ENCODE data around the gene HOMER1. TPM values are rescaled to one million over a fixed set of nuclear protein-coding genes. Genes with fewer than 3 reads are reported as not detected.
A peak's percentile ranks its signal among the peaks of the same experiment; 100 is the strongest.

Gene HOMER1
- total and polyA plus RNA-seq, 2 of the 13 experiments (the other 11 are each of a cell fraction or from before 2014, with no cell fraction given): 5.3 to 24.8 TPM

- TF ChIP-seq, protein P1, sequence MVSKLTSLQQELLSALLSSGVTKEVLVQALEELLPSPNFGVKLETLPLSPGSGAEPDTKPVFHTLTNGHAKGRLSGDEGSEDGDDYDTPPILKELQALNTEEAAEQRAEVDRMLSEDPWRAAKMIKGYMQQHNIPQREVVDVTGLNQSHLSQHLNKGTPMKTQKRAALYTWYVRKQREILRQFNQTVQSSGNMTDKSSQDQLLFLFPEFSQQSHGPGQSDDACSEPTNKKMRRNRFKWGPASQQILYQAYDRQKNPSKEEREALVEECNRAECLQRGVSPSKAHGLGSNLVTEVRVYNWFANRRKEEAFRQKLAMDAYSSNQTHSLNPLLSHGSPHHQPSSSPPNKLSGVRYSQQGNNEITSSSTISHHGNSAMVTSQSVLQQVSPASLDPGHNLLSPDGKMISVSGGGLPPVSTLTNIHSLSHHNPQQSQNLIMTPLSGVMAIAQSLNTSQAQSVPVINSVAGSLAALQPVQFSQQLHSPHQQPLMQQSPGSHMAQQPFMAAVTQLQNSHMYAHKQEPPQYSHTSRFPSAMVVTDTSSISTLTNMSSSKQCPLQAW (CRISPR knock-in tag; IDR thresholded peaks at IDR 0.05): peak; percentile 53; the same call in 1 of the 2 replicates
- TF ChIP-seq SAFB2 (CRISPR knock-in tag; IDR thresholded peaks at IDR 0.05; ENCODE audit: borderline replicate concordance, low read depth) (no peak), THYN1 (CRISPR knock-in tag; IDR thresholded peaks at IDR 0.05; ENCODE audit: borderline replicate concordance, low read depth) (no peak), ZNF607 (CRISPR knock-in tag; IDR thresholded peaks at IDR 0.05; ENCODE audit: borderline replicate concordance) (peak; percentile 7; the same call in 1 of the 2 replicates), ATRX (CRISPR knock-in tag; IDR thresholded peaks at IDR 0.05; ENCODE audit: borderline replicate concordance) (no peak), CHD2 (IDR thresholded peaks at IDR 0.05; ENCODE audit: low read depth, low read length) (no peak), GRHL1 (CRISPR knock-in tag; conservative IDR thresholded peaks at IDR 0.05) (no peak), DMAP1 (CRISPR knock-in tag; IDR thresholded peaks at IDR 0.05) (no peak), GATA4 (IDR thresholded peaks at IDR 0.05; ENCODE audit: borderline replicate concordance, low read depth) (no peak), NFYC (CRISPR knock-in tag; IDR thresholded peaks at IDR 0.05) (no peak), NONO (IDR thresholded peaks at IDR 0.05) (no peak), NONO (CRISPR knock-in tag; conservative IDR thresholded peaks at IDR 0.05) (no peak), AHR (CRISPR knock-in tag; IDR thresholded peaks at IDR 0.05) (no peak), ZNF503 (CRISPR knock-in tag; IDR thresholded peaks at IDR 0.05) (0 out of 2 replicates have a peak, but pooled peaks have one; percentile 39), MEIS2 (CRISPR knock-in tag; IDR thresholded peaks at IDR 0.05) (no peak), MIER2 (CRISPR knock-in tag; IDR thresholded peaks at IDR 0.05) (no peak), GTF2F1 (IDR thresholded peaks at IDR 0.05; ENCODE audit: low read length) (no peak), TCF7 (IDR thresholded peaks at IDR 0.05; ENCODE audit: low read depth) (peak; percentile 71; the same call in 1 of the 2 replicates), SRSF9 (IDR thresholded peaks at IDR 0.05; ENCODE audit: borderline replicate concordance, insufficient read depth, low read depth, low read length, poor library complexity, severe bottlenecking) (no peak), NR2C2 (CRISPR knock-in tag; IDR thresholded peaks at IDR 0.05; ENCODE audit: borderline replicate concordance) (0 out of 2 replicates have a peak, but pooled peaks have one; percentile 13), SP5 (CRISPR knock-in tag; IDR thresholded peaks at IDR 0.05; ENCODE audit: borderline replicate concordance, low read depth) (no peak; the same call in 1 of the 2 replicates)
- TF ChIP-seq, protein P2, sequence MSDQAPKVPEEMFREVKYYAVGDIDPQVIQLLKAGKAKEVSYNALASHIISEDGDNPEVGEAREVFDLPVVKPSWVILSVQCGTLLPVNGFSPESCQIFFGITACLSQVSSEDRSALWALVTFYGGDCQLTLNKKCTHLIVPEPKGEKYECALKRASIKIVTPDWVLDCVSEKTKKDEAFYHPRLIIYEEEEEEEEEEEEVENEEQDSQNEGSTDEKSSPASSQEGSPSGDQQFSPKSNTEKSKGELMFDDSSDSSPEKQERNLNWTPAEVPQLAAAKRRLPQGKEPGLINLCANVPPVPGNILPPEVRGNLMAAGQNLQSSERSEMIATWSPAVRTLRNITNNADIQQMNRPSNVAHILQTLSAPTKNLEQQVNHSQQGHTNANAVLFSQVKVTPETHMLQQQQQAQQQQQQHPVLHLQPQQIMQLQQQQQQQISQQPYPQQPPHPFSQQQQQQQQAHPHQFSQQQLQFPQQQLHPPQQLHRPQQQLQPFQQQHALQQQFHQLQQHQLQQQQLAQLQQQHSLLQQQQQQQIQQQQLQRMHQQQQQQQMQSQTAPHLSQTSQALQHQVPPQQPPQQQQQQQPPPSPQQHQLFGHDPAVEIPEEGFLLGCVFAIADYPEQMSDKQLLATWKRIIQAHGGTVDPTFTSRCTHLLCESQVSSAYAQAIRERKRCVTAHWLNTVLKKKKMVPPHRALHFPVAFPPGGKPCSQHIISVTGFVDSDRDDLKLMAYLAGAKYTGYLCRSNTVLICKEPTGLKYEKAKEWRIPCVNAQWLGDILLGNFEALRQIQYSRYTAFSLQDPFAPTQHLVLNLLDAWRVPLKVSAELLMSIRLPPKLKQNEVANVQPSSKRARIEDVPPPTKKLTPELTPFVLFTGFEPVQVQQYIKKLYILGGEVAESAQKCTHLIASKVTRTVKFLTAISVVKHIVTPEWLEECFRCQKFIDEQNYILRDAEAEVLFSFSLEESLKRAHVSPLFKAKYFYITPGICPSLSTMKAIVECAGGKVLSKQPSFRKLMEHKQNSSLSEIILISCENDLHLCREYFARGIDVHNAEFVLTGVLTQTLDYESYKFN (CRISPR knock-in tag; conservative IDR thresholded peaks at IDR 0.05): peak; percentile 90
Measured at GRCh38 chr5:79546782-79547428, 33.0 kb upstream of the HOMER1 start (continued).
